ENCODE results near the gene KTN1.

DNA sequence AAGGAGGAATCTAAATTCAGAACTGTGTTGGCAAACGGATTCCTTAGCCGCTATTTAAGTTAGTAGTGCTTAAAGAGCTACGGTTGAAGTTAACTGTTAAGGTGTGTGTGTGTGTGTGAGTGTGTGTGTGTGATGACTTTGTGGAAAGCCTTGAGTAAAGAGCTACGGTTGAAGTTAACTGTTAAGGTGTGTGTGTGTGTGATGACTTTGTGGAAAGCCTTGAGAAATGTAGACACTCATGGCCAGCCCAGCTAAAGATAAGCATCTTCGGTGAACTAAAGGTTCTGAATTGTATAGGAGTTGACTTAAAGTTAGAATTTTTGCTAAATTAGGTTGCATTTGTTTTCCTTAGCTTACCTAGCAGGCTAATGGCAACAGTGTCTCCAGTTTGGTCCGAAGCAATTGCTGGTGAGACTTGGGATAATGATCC lies 1.4 kb downstream of the KTN1 start:
- TF ChIP-seq CTCF (IDR thresholded peaks at IDR 0.05) (no peak), POLR2A (IDR thresholded peaks at IDR 0.05) (no peak)

Data from breast epithelium (tissue), 3 donors.